Pancreas (tissue), 10 donors: ENCODE measurements around the gene CABP7. TPM values are rescaled to one million over a fixed set of nuclear protein-coding genes. Genes with fewer than 3 reads are reported as not detected.

ENCODE experiments used
- ATAC-seq, 4 donors: fragments of 200-7000 bp; cut with Tn5 transposase; one replicate each; pipeline versions ENCODE4 v1.8.0 to v1.9.1; 2020; ENCODE audit warnings: mild to moderate bottlenecking in 4 of 4, moderate library complexity in 4 of 4
- DNase-seq, 6 donors: peaks; one replicate each; pipeline ENCODE4 v3.0.0-alpha.2; 2020
- FAIRE-seq: peaks from 2 replicates; lab custom pipeline; 2012; peaks lifted over from hg19 to GRCh38; lab: Jason Lieb, UNC
- H3K27ac ChIP-seq, 4 donors: fragments of 200-600 bp; sonication (generic); 1 replicate in 3 of 4; 2 replicates in 1 of 4; pipeline versions ENCODE4 v1.5.0 to v1.8.0; 2020
- H3K27me3 ChIP-seq, 4 donors: fragments of 200-600 bp; one replicate each; pipeline ENCODE4 v1.8.0; 2021
- H3K36me3 ChIP-seq, 3 donors: fragments of 200-600 bp; sonication (generic) in 1 of 3; one replicate each; pipeline versions ENCODE4 v1.5.0 to v1.8.0; 2020 to 2021
- H3K4me1 ChIP-seq, 3 donors: fragments of 200-600 bp; one replicate each; pipeline ENCODE4 v1.8.0; 2021
- H3K4me3 ChIP-seq, 4 donors: fragments of 200-600 bp; sonication (generic) in 2 of 4; one replicate each; pipeline versions ENCODE4 v1.5.0 to v1.8.0; 2020 to 2021
- H3K9me3 ChIP-seq, 4 donors: fragments of 200-600 bp; one replicate each; pipeline ENCODE4 v1.8.0; 2021
- WGBS, 2 donors: extraction: QIAGEN DNeasy Blood & Tissue Kit; methylation state at CpG; one replicate each; pipeline ENCODE4 v1.1.7; 2013; 5-methylcytosine and 5-hydroxymethylcytosine counted together
- intact Hi-C, 3 donors: fragments of 100-400 bp; cut with DNase I; formaldehyde crosslinking; loops; one replicate each; pipeline versions ENCODE4 v1.11.1 to v1.14.2; 2022
- polyA plus RNA-seq, 2 donors: library from polyadenylated mRNA; stranded (reverse); fragments of 200-250 nt; gene quantifications; one replicate each; pipeline ENCODE4 v1.2.3, GENCODE V29; 2013
- total RNA-seq, 6 donors: library from RNA; stranded (reverse); fragmentation: NEBNext Ultra II Directional in 4 of 6; extraction: Animal tissue kit (Norgen Biotek cat#: 25700) in 4 of 6; gene quantifications; one replicate each; pipeline versions ENCODE4 v1.2.1 to v1.2.4, GENCODE V29; 2021 to 2023
- TF ChIP-seq, protein P1 (sequence below), 4 donors: fragments of 200-600 bp; sonication (generic) in 3 of 4; IDR thresholded peaks; one replicate each; pipeline versions ENCODE4 v1.5.0 to v1.8.0; 2021; ENCODE audit warnings: antibody characterized with exemption in 4 of 4
- donor health status: healthy with polysubstance abuse.
- donor health status: DM: no; HTN: no; CAD: no; lungs with moderate emphysema.
- donor health status: DM: no; HTN: no; CAD: no.
- donor health status: control.
- donor health status: control.
- donor health status: Bipolar disorder and iron deficiency.
- donor health status: DM: yes; HTN: yes; CAD: no.
- donor health status: DM: no; HTN: no; CAD: no.
- donor health status: DM: no; HTN: no; CAD: no.
- donor health status: DM: yes; HTN: yes; CAD: no.

Gene CABP7
- total and polyA plus RNA-seq, 8 donors = 0.56 to 17.9 (median 2.2) TPM

DNA sequence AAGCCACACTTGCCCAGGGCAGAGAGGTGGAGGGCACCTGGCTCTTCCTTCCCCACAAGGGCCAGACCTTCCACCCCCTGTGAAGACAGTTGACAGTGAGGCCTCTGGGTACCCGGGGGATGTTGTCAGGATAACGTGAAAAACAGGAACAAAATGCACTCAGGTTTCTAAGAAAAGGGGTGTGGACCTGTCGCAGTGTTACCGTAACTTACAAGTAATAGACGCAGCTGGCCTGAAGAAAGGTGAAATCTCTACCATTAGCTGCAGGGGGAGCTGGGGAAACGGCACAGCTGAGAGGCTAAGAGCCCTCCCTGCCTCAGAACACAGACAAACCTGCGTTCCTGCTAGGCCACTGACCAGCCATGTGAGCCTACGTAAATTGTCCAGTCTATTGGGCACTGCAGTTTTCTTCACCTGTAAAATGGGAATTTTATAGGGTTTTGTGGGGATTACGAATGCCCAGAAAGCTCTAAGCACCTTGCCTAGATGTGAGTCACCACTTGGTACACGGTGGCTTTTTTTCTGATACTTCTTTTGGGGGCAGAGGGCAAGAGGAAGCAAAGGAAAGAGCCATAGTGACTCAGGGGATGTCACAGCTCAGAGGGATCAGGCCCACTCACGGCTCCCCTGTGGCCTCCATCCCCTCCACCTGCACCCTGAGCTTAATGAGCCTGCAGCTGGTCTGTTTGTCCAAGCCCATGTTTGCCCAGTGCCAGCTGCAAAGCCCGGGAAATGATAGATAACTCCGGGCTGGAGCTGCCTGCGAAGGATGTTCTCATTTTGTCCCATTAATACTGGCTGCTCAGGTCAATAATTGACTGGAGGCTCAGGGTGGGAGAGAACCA, 18.4 kb upstream of the CABP7 start:
- Histone ChIP-seq H3K36me3 (no peaks in the 10 kb centered on the region), H3K4me3 (no peak overlapping the region), H3K9me3 (no peaks in the 10 kb centered on the region), H3K27me3 (no peaks in the 10 kb centered on the region), H3K4me1 (peaks cover 7 to 20% (median 7%) of the 10 kb centered on the region in 3 donors), H3K27ac (peak overlapping the region in 2 of 4 donors; percentile 13 to 44)
- TF ChIP-seq, protein P1, sequence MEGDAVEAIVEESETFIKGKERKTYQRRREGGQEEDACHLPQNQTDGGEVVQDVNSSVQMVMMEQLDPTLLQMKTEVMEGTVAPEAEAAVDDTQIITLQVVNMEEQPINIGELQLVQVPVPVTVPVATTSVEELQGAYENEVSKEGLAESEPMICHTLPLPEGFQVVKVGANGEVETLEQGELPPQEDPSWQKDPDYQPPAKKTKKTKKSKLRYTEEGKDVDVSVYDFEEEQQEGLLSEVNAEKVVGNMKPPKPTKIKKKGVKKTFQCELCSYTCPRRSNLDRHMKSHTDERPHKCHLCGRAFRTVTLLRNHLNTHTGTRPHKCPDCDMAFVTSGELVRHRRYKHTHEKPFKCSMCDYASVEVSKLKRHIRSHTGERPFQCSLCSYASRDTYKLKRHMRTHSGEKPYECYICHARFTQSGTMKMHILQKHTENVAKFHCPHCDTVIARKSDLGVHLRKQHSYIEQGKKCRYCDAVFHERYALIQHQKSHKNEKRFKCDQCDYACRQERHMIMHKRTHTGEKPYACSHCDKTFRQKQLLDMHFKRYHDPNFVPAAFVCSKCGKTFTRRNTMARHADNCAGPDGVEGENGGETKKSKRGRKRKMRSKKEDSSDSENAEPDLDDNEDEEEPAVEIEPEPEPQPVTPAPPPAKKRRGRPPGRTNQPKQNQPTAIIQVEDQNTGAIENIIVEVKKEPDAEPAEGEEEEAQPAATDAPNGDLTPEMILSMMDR (IDR thresholded peaks at IDR 0.05) = no peak
- 18 to 23% methylated on average over 14 of the region's 14 CpGs for WGBS, 2 donors
- ATAC-seq (peak; percentile 35 to 68 (median 66)), FAIRE-seq (no peak), DNase-seq (peak in 2 of 6 donors; percentile 30)
- intact Hi-C loops = no loop called here

DNA sequence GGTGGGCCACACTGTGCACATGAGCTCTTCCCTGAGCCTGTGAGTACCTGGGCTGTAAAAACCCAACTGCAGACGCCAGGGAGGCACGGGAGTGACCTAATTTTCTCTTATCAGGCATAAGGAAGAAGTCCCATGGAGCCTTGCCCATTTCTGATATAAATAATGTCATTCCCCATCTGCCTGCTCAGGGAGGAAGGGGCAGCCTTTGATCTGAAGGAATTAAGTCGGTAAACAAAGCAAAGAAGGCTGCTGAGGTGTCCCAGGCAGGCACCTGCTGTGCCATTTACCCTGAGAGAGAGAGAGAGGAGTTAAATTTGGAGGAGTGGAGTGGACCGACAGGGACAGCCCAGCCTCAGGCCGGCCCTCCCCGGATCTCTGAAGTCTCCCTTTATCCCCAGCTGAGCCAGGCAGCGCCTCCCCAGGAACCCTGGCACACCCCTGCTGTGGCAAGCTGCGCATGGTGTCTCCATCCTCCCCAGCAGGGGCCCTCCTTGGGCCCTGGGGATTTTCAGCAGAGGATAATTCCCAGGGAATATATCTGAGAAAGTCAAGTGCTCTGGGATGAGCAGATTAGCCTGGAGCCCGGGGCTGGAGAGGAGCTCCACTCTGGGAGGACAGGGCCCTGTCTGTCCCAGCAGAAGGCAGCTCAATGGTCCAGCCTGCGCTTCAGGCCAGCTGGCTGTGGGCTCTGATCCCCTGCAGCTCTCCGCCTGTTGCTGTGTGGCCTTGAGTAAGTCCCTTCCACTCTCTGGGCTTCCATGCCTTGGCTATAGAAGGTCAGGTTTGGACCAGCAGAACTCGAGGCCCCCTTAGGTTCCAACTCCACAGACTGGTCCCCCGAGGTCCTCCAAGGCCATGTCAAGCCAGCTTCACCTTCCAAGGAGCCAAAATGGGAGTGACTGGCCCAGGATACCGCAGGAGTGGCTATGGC, 17.5 kb upstream of the CABP7 start:
- FAIRE-seq = no peak
- peak; percentile 30 to 38 (median 32) for ATAC-seq
- Histone ChIP-seq H3K27me3 (no peaks in the 10 kb centered on the region), H3K36me3 (no peaks in the 10 kb centered on the region), H3K9me3 (no peaks in the 10 kb centered on the region), H3K4me3 (no peak overlapping the region), H3K27ac (peak overlapping the region in 3 of 4 donors; percentile 7 to 44 (median 13)), H3K4me1 (peaks cover 7 to 20% (median 7%) of the 10 kb centered on the region in 3 donors)
- TF ChIP-seq, protein P1 (IDR thresholded peaks at IDR 0.05) = no peak
- peak in 1 of 6 donors; percentile 66 for DNase-seq
- WGBS, 2 donors = 33 to 38% methylated on average over 14 of the region's 14 CpGs
- intact Hi-C loops = no loop called here

DNA sequence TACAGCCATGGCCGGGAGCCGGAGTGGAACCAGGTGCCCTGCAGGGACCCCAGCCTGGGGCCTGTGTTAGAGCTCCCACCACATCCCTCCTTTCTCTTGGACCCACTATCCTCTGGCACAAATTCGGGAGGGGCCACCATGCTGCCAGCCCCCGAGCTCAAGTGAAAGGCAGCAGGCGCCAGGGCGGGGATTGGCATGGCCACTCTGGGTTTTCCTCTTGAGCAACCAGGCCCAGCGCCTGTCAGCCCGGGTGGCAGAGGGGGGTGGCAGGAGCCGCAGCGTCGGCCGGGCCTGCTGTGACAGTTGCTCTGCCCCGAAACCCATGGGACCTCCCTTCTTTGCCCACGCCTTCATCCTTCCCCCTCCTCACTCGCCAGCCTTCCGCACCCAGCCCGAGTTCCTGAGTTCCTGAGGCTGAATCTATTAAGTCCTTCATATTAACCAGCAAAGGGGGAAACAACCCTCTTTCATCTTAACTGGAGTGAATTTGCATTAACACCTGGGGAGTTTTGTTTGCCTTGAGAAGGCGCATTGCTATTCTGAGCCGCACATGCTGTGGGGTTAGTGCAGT, 16.8 kb upstream of the CABP7 start:
- Histone ChIP-seq H3K4me3 (no peak overlapping the region), H3K36me3 (no peaks in the 10 kb centered on the region), H3K27me3 (no peaks in the 10 kb centered on the region), H3K4me1 (peaks cover 7 to 20% (median 7%) of the 10 kb centered on the region in 3 donors), H3K9me3 (no peaks in the 10 kb centered on the region), H3K27ac (peak overlapping the region in 2 of 4 donors; percentile 7 to 44)
- FAIRE-seq (no peak), ATAC-seq (peak in 2 of 4 donors; percentile 15 to 19), DNase-seq (peak in 1 of 6 donors; percentile 64)
- TF ChIP-seq, protein P1 (IDR thresholded peaks at IDR 0.05) = no peak
- intact Hi-C loops = no loop called here
- 62 to 76% methylated on average over 19 of the region's 19 CpGs for WGBS, 2 donors

DNA sequence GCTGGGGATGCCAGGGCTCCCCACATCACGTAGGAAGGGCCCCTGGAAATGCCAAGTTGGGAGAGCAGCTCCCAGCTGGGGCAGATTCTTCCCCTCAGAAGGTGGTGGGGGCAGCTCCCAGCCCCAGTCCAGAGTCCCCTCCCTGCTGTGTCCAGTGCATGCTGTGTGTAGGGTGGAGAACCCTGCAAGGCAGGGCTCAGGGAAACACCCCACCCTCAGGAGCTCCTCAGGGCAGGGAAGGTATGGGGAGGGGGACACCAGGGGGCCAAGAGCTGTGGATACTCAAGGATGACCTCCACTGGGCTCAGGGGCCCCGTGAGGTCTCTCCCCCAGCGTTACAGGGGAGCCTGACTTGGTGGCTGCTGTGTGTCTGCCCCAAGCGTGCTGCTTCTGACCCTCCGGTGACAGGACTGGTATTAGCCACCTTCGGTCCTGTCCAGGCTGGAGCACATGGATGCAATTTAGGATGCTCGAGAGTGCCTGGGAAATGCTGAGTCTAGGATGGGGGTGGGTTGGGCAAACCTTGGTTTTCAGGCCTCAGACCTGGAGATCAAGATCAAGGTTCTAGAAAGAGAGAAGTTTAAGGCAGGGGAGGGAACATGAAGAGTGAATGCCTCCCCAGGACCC, 16.1 kb upstream of the CABP7 start:
- peaks cover 7 to 20% (median 7%) of the 10 kb centered on the region in 3 donors for H3K4me1 ChIP-seq
- intact Hi-C loops = no loop called here
- no peaks in the 10 kb centered on the region for H3K9me3 ChIP-seq
- TF ChIP-seq, protein P1 (IDR thresholded peaks at IDR 0.05) = no peak
- no peak overlapping the region for H3K4me3 ChIP-seq
- ATAC-seq (no peak), DNase-seq (peak in 1 of 6 donors; percentile 45), FAIRE-seq (no peak)
- no peak overlapping the region for H3K27ac ChIP-seq
- no peaks in the 10 kb centered on the region for H3K27me3 ChIP-seq
- no peaks in the 10 kb centered on the region for H3K36me3 ChIP-seq
- 69 to 75% methylated on average over 7 of the region's 7 CpGs for WGBS, 2 donors
